ENCODE results near the gene CTIF. TPM values are rescaled to one million over a fixed set of nuclear protein-coding genes. Genes with fewer than 3 reads are reported as not detected.

CTIF gene
- total and polyA plus RNA-seq, 10 donors, result 5.2 to 39.2 (median 18.5) TPM

- TF ChIP-seq POLR2A (IDR thresholded peaks at IDR 0.05) (no peak), POLR2AphosphoS5 (IDR thresholded peaks at IDR 0.05) (no peak), CTCF (IDR thresholded peaks at IDR 0.05 in 8 of 11, conservative IDR thresholded peaks at IDR 0.05 in 3 of 11) (no peak)
- H3K4me3 ChIP-seq, result no peak overlapping the region
- no peak overlapping the region for H3K27ac ChIP-seq
- H3K4me1 ChIP-seq, result peaks cover 0 to 8% (median 0%) of the 10 kb centered on the region in 6 donors
- DNase-seq, result peak; percentile 20
- H3K36me3 ChIP-seq, result peaks cover 0 to 26% (median 3%) of the 10 kb centered on the region in 6 donors
- no peaks in the 10 kb centered on the region for H3K9me3 ChIP-seq
- intact Hi-C loops (cut with DNase I; ENCODE audit: low total_unique reads), result no loop called here
- no peaks in the 10 kb centered on the region for H3K27me3 ChIP-seq (replicated peaks in 1 of 7)
- WGBS, 5 donors, result 76 to 92% (median 84%) methylated on average over 6 to 7 of the region's 7 CpGs
Measured at GRCh38 chr18:48623468-48624235, 84.8 kb downstream of the CTIF start.

DNA sequence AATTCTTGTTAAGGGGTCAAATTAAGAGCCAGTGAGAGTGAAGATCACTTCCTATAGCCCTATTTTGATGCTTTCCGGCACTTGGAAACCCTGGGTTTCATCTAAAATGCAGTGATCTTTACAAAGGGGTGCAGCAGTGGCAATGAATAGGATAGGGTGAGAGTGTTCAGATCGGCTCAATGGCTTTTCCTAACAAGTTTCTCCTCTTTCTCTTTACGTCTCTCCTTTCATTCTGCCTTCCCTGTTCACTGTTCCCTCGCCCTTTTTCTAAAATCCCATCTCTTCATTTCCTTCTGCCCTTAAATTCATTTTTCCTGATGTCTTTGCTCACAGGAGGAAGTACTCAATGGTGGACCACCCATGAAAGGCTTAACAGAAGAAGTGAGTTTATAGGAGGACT is 86.0 kb downstream of the CTIF start:
- no peaks in the 10 kb centered on the region for H3K27me3 ChIP-seq (replicated peaks in 1 of 7)
- peaks cover 0 to 12% (median 0%) of the 10 kb centered on the region in 6 donors for H3K4me1 ChIP-seq
- H3K4me3 ChIP-seq, result no peak overlapping the region
- intact Hi-C loops (cut with DNase I; ENCODE audit: low total_unique reads), result no loop called here
- WGBS, 5 donors, result 87 to 95% (median 93%) methylated on average over 4 of the region's 4 CpGs
- no peaks in the 10 kb centered on the region for H3K9me3 ChIP-seq
- H3K36me3 ChIP-seq, result peaks cover 0 to 17% (median 0%) of the 10 kb centered on the region in 6 donors
- no peak for DNase-seq
- H3K27ac ChIP-seq, result no peak overlapping the region
- no peak for TF ChIP-seq POLR2AphosphoS5 (IDR thresholded peaks at IDR 0.05)
- TF ChIP-seq POLR2A (IDR thresholded peaks at IDR 0.05), result no peak
- no peak for TF ChIP-seq CTCF (IDR thresholded peaks at IDR 0.05 in 8 of 11, conservative IDR thresholded peaks at IDR 0.05 in 3 of 11)

- no peak for TF ChIP-seq POLR2A (IDR thresholded peaks at IDR 0.05)
- TF ChIP-seq POLR2AphosphoS5 (IDR thresholded peaks at IDR 0.05), result no peak
- no peak for TF ChIP-seq CTCF (IDR thresholded peaks at IDR 0.05 in 8 of 11, conservative IDR thresholded peaks at IDR 0.05 in 3 of 11)
- 60 to 87% (median 83%) methylated on average over 3 of the region's 3 CpGs for WGBS, 5 donors
- H3K9me3 ChIP-seq, result no peaks in the 10 kb centered on the region
- H3K27me3 ChIP-seq (replicated peaks in 1 of 7), result no peaks in the 10 kb centered on the region
- H3K27ac ChIP-seq, result no peak overlapping the region
- intact Hi-C loops (cut with DNase I; ENCODE audit: low total_unique reads), result no loop called here
- H3K4me1 ChIP-seq, result peaks cover 0 to 15% (median 0%) of the 10 kb centered on the region in 6 donors
- H3K4me3 ChIP-seq, result no peak overlapping the region
- peaks cover 0 to 10% (median 0%) of the 10 kb centered on the region in 6 donors for H3K36me3 ChIP-seq
- no peak for DNase-seq
Measured at GRCh38 chr18:48627216-48627615, 88.4 kb downstream of the CTIF start.

DNA sequence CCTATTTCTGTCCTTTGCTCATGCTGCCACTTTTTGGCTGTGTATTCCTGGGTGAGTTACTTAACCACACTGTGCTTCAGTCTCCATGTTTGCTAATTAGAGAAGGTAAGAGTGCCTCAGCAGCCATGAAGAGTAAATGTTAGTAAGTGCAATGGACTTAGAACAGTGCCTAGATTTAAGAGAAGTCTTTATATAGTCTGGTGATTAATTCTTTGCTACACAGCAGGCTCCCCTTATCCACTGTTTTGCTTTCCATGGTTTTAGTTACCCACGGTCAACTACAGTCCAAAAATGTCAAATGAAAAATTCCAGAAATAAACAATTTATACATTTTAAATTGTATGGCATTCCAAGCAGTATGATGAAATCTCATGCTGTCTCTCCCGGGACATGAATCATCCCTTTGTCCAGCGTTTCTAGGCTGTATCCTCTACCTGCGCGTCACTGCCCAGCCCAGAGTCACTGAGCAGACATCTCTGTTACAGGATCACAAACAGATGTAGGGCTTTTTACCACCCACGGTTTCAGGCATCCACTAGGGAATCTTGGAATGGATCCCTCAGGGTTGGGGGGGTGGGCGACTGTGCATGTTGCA is 91.0 kb downstream of the CTIF start:
- Histone ChIP-seq H3K4me3 (no peak overlapping the region), H3K9me3 (no peaks in the 10 kb centered on the region), H3K27ac (no peak overlapping the region), H3K27me3 (replicated peaks in 1 of 7) (no peaks in the 10 kb centered on the region), H3K36me3 (peaks cover 0 to 14% (median 0%) of the 10 kb centered on the region in 6 donors), H3K4me1 (peaks cover 0 to 15% (median 0%) of the 10 kb centered on the region in 6 donors)
- DNase-seq, result peak; percentile 32
- intact Hi-C loops (cut with DNase I; ENCODE audit: low total_unique reads), result no loop called here
- 81 to 91% (median 87%) methylated on average over 7 of the region's 7 CpGs for WGBS, 5 donors
- TF ChIP-seq CTCF (IDR thresholded peaks at IDR 0.05 in 8 of 11, conservative IDR thresholded peaks at IDR 0.05 in 3 of 11) (no peak), POLR2AphosphoS5 (IDR thresholded peaks at IDR 0.05) (no peak), POLR2A (IDR thresholded peaks at IDR 0.05) (no peak)
